Mucosa of descending colon (tissue), 3 donors: ENCODE measurements around the gene RALGPS1. TPM values are rescaled to one million over a fixed set of nuclear protein-coding genes. Genes with fewer than 3 reads are reported as not detected.

Experiments
- ATAC-seq: fragments of 200-7000 bp; cut with Tn5 transposase; one replicate; pipeline ENCODE4 v1.9.1; 2020; ENCODE audit warnings: mild to moderate bottlenecking, moderate library complexity
- DNase-seq, 3 donors: peaks; one replicate each; pipeline ENCODE4 v3.0.0-alpha.2; 2020
- H3K36me3 ChIP-seq: fragments of 200-600 bp; one replicate; pipeline ENCODE4 v1.8.0; 2021; ENCODE audit warnings: low read depth, mild to moderate bottlenecking
- H3K4me1 ChIP-seq: fragments of 200-600 bp; one replicate; pipeline ENCODE4 v1.8.0; 2021; ENCODE audit warnings: low read depth, mild to moderate bottlenecking
- H3K4me3 ChIP-seq: fragments of 200-600 bp; one replicate; pipeline ENCODE4 v1.8.0; 2021; ENCODE audit warnings: mild to moderate bottlenecking
- H3K9me3 ChIP-seq: fragments of 200-600 bp; one replicate; pipeline ENCODE4 v1.8.0; 2021; ENCODE audit warnings: mild to moderate bottlenecking
- intact Hi-C, 2 donors: fragments of 100-400 bp; cut with DNase I in 1 of 2; cut with micrococcal nuclease in 1 of 2; formaldehyde crosslinking; loops; one replicate each; pipeline versions ENCODE4 v1.11.0 to v1.11.1; 2022; cut with DNase I, micrococcal nuclease
- total RNA-seq, 3 donors: library from RNA; stranded (reverse); fragmentation: NEBNext Ultra II Directional in 2 of 3; extraction: Animal tissue kit (Norgen Biotek cat#: 25700) in 2 of 3; gene quantifications; one replicate each; pipeline versions ENCODE4 v1.2.1 to v1.2.4, GENCODE V29; 2021 to 2023
- TF ChIP-seq, protein P1 (sequence below): fragments of 200-600 bp; IDR thresholded peaks from one replicate; pipeline ENCODE4 v1.8.0; 2022; ENCODE audit warnings: antibody characterized with exemption, mild to moderate bottlenecking
- donor health status: DM: no; HTN: no; CAD: no; lungs with moderate emphysema.
- donor health status: DM: no; HTN: no; CAD: no.
- donor health status: DM: no; HTN: yes; CAD: no.

Gene RALGPS1
- total RNA-seq, 3 donors from 2014 or later = 31.3 to 55.4 (median 32.1) TPM

DNA sequence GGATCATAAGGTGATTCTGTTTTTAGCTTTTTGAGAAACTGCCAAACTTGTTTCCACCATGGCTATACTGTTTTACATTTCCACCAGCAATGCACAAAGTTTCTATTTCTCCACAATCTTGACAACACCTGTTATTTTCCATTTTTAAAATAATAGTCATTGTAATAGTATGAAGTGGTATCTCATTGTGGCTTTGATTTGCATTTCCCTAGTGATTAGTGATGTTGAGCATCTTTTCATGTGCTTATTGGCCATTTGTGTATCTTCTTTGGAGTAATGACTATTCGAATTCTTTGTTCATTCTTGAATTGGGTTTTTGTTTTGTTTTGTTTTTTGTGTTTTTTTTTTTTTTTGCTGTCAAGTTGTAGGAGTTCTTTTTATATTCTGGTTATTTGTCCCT, 354.9 kb downstream of the RALGPS1 start:
- H3K9me3 ChIP-seq = no peaks in the 10 kb centered on the region

More for the DNA sequence above, 354.9 kb downstream of the RALGPS1 start:
- Histone ChIP-seq H3K4me3 (no peak overlapping the region), H3K4me1 (no peaks in the 10 kb centered on the region), H3K36me3 (no peaks in the 10 kb centered on the region)
- intact Hi-C loops = no loop called here
- ATAC-seq (no peak), DNase-seq (no peak)
- TF ChIP-seq, protein P1, sequence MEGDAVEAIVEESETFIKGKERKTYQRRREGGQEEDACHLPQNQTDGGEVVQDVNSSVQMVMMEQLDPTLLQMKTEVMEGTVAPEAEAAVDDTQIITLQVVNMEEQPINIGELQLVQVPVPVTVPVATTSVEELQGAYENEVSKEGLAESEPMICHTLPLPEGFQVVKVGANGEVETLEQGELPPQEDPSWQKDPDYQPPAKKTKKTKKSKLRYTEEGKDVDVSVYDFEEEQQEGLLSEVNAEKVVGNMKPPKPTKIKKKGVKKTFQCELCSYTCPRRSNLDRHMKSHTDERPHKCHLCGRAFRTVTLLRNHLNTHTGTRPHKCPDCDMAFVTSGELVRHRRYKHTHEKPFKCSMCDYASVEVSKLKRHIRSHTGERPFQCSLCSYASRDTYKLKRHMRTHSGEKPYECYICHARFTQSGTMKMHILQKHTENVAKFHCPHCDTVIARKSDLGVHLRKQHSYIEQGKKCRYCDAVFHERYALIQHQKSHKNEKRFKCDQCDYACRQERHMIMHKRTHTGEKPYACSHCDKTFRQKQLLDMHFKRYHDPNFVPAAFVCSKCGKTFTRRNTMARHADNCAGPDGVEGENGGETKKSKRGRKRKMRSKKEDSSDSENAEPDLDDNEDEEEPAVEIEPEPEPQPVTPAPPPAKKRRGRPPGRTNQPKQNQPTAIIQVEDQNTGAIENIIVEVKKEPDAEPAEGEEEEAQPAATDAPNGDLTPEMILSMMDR = no peak

Other genes with a start within 250 kb of the RALGPS1 start
- gene ZBTB43, start 109.7 kb upstream of the RALGPS1 start, total RNA-seq = 10 to 100 TPM; 18.8 to 24.0 (median 21.7) TPM
- gene ZBTB34, start 54.1 kb upstream of the RALGPS1 start, total RNA-seq = 10 to 100 TPM in 1 of 3 donors, 1 to 10 TPM in 2; 7.7 to 12.3 (median 10.0) TPM
- 10 to 100 TPM in 2 of 3 donors, 1 to 10 TPM in 1; 4.1 to 50.9 (median 11.6) TPM for gene ANGPTL2, start 207.9 kb downstream of the RALGPS1 start, total RNA-seq